K562 (cell line): Measurements from ENCODE around the gene BMI1. TPM values are rescaled to one million over a fixed set of nuclear protein-coding genes. Genes with fewer than 3 reads are reported as not detected.

ENCODE experiments used
- ARID1B ChIP-seq: fragments of 450-650 bp; IDR thresholded peaks from 2 replicates; pipeline ENCODE4 v1.6.1; 2016; ENCODE audit warnings: antibody characterized with exemption, mild to moderate bottlenecking, inconsistent platforms
- ATF2 ChIP-seq: sonication (generic); formaldehyde crosslinking; IDR thresholded peaks from 2 replicates; pipeline ENCODE4 v1.8.1; 2022; ENCODE audit warnings: missing genetic modification reagents
- BHLHE40 ChIP-seq: IDR thresholded peaks from 2 replicates; pipeline ENCODE4 v1.6.1; 2011; ENCODE audit warnings: low read length, improper control_type of control experiment
- HLTF ChIP-seq: fragments of 450-650 bp; IDR thresholded peaks from 2 replicates; pipeline ENCODE4 v1.6.1; 2016
- HNRNPH1 ChIP-seq: fragments of 200-400 bp; formaldehyde crosslinking; optimal IDR thresholded peaks from 2 replicates; pipeline ENCODE3; 2017; ENCODE audit warnings: low read depth, mild to moderate bottlenecking, low read length, moderate library complexity
- IFI16 ChIP-seq: fragments of 250-450 bp; sonication (Bioruptor Pico); IDR thresholded peaks from 2 replicates; pipeline ENCODE4 v2.1.2; 2022; ENCODE audit warnings: mild to moderate bottlenecking, inconsistent platforms
- KLF10 ChIP-seq: fragments of 250-450 bp; sonication (Bioruptor Pico); IDR thresholded peaks from 2 replicates; pipeline ENCODE4 v1.6.1; 2021; ENCODE audit warnings: matching md5 sums
- POLR2A ChIP-seq: fragments of 450-650 bp; conservative IDR thresholded peaks from 2 replicates; pipeline ENCODE4 v1.6.1; 2016
- RHOXF2B ChIP-seq: fragments of 250-450 bp; sonication (Bioruptor Pico); conservative IDR thresholded peaks from 2 replicates; pipeline ENCODE4 v1.5.1; 2021
- RNF2 ChIP-seq: sonication (generic); IDR thresholded peaks from 2 replicates; pipeline ENCODE4 v1.6.1; 2016
- SRSF7 ChIP-seq: fragments of 200-400 bp; formaldehyde crosslinking; optimal IDR thresholded peaks from 2 replicates; pipeline ENCODE3; 2017; ENCODE audit warnings: mild to moderate bottlenecking, low read depth, low read length
- TCFL5 ChIP-seq: fragments of 250-450 bp; sonication (Bioruptor Pico); conservative IDR thresholded peaks from 2 replicates; pipeline ENCODE4 v1.6.1; 2021; ENCODE audit warnings: mild to moderate bottlenecking, moderate library complexity, matching md5 sums
- XRCC3 ChIP-seq: fragments of 450-650 bp; IDR thresholded peaks from 2 replicates; pipeline ENCODE4 v1.6.1; 2017; ENCODE audit warnings: mild to moderate bottlenecking, moderate library complexity
- ZFP1 ChIP-seq: fragments of 450-650 bp; formaldehyde crosslinking; IDR thresholded peaks from 2 replicates; pipeline ENCODE4 v1.4.0; 2020; ENCODE audit warnings: mild to moderate bottlenecking, mixed read lengths
- ZHX1 ChIP-seq: fragments of 150-350 bp; conservative IDR thresholded peaks from 2 replicates; pipeline ENCODE4 v1.6.1; 2014; ENCODE audit warnings: low read length
- ZNF165 ChIP-seq: fragments of 250-450 bp; sonication (Bioruptor Pico); IDR thresholded peaks from 2 replicates; pipeline ENCODE4 v1.4.0; 2020; ENCODE audit warnings: borderline replicate concordance
- ZNF551 ChIP-seq: fragments of 250-450 bp; sonication (Bioruptor Pico); IDR thresholded peaks from 2 replicates; pipeline ENCODE4 v1.5.0; 2021; ENCODE audit warnings: mild to moderate bottlenecking, moderate library complexity
- ZNF668 ChIP-seq: fragments of 250-450 bp; sonication (Bioruptor Pico); IDR thresholded peaks from 2 replicates; pipeline ENCODE4 v1.8.0; 2022; ENCODE audit warnings: mild to moderate bottlenecking, inconsistent platforms
- ZNF75A ChIP-seq: fragments of 450-650 bp; formaldehyde crosslinking; IDR thresholded peaks from 2 replicates; pipeline ENCODE4 v1.4.0; 2020; ENCODE audit warnings: mild to moderate bottlenecking
- polyA plus RNA-seq, 8 experiments: library from polyadenylated mRNA; depleted of rRNA in 4 of 8; stranded (reverse) in 5 of 8; unstranded in 3 of 8; fragments of >200 nt; fragmentation: Nextera tagmentation in 2 of 8; fragmentation: Illumina TruSeq in 1 of 8; extraction: Ambion mirVana in 2 of 8; extraction: Trizol in 1 of 8; gene quantifications; 2 replicates each; pipeline versions ENCODE4 v1.2.1 to v1.2.3, GENCODE V29; 2011 to 2014; ENCODE audit warnings: inconsistent platforms in 1 of 8, missing spikeins in 1 of 8
- total RNA-seq, 7 experiments: library from RNA; depleted of rRNA in 6 of 7; stranded (reverse); fragments of >200 nt in 6 of 7; fragmentation: Illumina TruSeq in 2 of 7; extraction: Trizol in 2 of 7; gene quantifications; 2 replicates each; pipeline versions ENCODE4 v1.2.1 to v1.2.3, GENCODE V29; 2011 to 2021; ENCODE audit warnings: low replicate concordance in 1 of 7
- TF ChIP-seq, protein P1 (sequence below): fragments of 250-450 bp; sonication (Bioruptor Pico); IDR thresholded peaks from 2 replicates; pipeline ENCODE4 v1.5.0; 2020; ENCODE audit warnings: mild to moderate bottlenecking
- TF ChIP-seq, protein P2 (sequence below): fragments of 450-650 bp; formaldehyde crosslinking; IDR thresholded peaks from 2 replicates; pipeline ENCODE4 v1.4.0; 2020; ENCODE audit warnings: mild to moderate bottlenecking, mixed read lengths
- TF ChIP-seq, protein P3 (sequence below): fragments of 450-650 bp; conservative IDR thresholded peaks from 2 replicates; pipeline ENCODE4 v1.6.1; 2016; ENCODE audit warnings: missing genetic modification characterization, low read depth, mild to moderate bottlenecking, control low read depth, missing compliant biosample characterization

BMI1 gene
- total and polyA plus RNA-seq, 9 of the 15 experiments (the other 6 are each of a cell fraction or from before 2014, with no cell fraction given), result 21.4 to 103 (median 70.8) TPM

- TF ChIP-seq ZHX1 (no peak), KLF10 (no peak), ZFP1 (CRISPR knock-in tag) (peak; percentile 85), SRSF7 (no peak), TCFL5 (CRISPR knock-in tag) (no peak), POLR2A (no peak), ZNF668 (CRISPR knock-in tag) (no peak), IFI16 (CRISPR knock-in tag) (no peak), RHOXF2B (CRISPR knock-in tag) (no peak), ZNF165 (CRISPR knock-in tag) (no peak), HNRNPH1 (no peak), ARID1B (peak; percentile 22; the same call in 1 of the 2 replicates), ZNF75A (no peak), XRCC3 (no peak), ATF2 (CRISPR knock-in tag) (no peak), BHLHE40 (no peak), RNF2 (no peak), ZNF551 (CRISPR knock-in tag) (no peak), HLTF (no peak)
- TF ChIP-seq, protein P1, sequence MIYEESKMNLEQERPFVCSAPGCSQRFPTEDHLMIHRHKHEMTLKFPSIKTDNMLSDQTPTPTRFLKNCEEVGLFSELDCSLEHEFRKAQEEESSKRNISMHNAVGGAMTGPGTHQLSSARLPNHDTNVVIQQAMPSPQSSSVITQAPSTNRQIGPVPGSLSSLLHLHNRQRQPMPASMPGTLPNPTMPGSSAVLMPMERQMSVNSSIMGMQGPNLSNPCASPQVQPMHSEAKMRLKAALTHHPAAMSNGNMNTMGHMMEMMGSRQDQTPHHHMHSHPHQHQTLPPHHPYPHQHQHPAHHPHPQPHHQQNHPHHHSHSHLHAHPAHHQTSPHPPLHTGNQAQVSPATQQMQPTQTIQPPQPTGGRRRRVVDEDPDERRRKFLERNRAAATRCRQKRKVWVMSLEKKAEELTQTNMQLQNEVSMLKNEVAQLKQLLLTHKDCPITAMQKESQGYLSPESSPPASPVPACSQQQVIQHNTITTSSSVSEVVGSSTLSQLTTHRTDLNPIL (CRISPR knock-in tag), result no peak
- TF ChIP-seq, protein P2, sequence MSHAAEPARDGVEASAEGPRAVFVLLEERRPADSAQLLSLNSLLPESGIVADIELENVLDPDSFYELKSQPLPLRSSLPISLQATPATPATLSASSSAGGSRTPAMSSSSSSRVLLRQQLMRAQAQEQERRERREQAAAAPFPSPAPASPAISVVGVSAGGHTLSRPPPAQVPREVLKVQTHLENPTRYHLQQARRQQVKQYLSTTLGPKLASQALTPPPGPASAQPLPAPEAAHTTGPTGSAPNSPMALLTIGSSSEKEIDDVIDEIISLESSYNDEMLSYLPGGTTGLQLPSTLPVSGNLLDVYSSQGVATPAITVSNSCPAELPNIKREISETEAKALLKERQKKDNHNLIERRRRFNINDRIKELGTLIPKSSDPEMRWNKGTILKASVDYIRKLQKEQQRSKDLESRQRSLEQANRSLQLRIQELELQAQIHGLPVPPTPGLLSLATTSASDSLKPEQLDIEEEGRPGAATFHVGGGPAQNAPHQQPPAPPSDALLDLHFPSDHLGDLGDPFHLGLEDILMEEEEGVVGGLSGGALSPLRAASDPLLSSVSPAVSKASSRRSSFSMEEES (CRISPR knock-in tag), result peak; percentile 59; the same call in 1 of the 2 replicates
- TF ChIP-seq, protein P3, sequence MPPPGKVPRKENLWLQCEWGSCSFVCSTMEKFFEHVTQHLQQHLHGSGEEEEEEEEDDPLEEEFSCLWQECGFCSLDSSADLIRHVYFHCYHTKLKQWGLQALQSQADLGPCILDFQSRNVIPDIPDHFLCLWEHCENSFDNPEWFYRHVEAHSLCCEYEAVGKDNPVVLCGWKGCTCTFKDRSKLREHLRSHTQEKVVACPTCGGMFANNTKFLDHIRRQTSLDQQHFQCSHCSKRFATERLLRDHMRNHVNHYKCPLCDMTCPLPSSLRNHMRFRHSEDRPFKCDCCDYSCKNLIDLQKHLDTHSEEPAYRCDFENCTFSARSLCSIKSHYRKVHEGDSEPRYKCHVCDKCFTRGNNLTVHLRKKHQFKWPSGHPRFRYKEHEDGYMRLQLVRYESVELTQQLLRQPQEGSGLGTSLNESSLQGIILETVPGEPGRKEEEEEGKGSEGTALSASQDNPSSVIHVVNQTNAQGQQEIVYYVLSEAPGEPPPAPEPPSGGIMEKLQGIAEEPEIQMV (tag), result no peak
Measured at GRCh38 chr10:22365644-22366434, 44.9 kb downstream of the BMI1 start (continued).
